Gastrocnemius medialis (tissue), 4 donors: ENCODE results near the gene COBLL1. TPM values are rescaled to one million over a fixed set of nuclear protein-coding genes. Genes with fewer than 3 reads are reported as not detected.

Experiments used
- ATAC-seq, 2 donors: fragments of 150-250 bp; one replicate each; pipeline ENCODE4 v1.9.1; 2016
- DNase-seq, 2 donors: peaks; one replicate each; pipeline ENCODE4 v3.0.0-alpha.2; 2019
- H3K27ac ChIP-seq, 4 donors: fragments of 200-600 bp; sonication (generic); 1 replicate in 1 of 4; 2 replicates in 3 of 4; pipeline ENCODE4 v1.5.1; 2016 to 2018; ENCODE audit warnings: mild to moderate bottlenecking in 2 of 4, moderate library complexity in 1 of 4
- H3K27me3 ChIP-seq, 3 donors: fragments of 200-600 bp; sonication (generic) in 2 of 3; 1 replicate in 1 of 3; 2 replicates in 2 of 3; pipeline versions ENCODE4 v1.5.1 to v1.6.0; 2016 to 2019; ENCODE audit warnings: mild to moderate bottlenecking in 1 of 3, moderate library complexity in 1 of 3
- H3K36me3 ChIP-seq, 2 donors: fragments of 200-600 bp; sonication (generic) in 1 of 2; one replicate each; pipeline ENCODE4 v1.5.1; 2017 to 2018
- H3K4me1 ChIP-seq, 2 donors: fragments of 200-600 bp; sonication (generic) in 1 of 2; one replicate each; pipeline ENCODE4 v1.5.1; 2016 to 2017; ENCODE audit warnings: mild to moderate bottlenecking in 2 of 2
- H3K4me3 ChIP-seq, 4 donors: fragments of 200-600 bp; sonication (generic) in 3 of 4; 1 replicate in 1 of 4; 2 replicates in 3 of 4; pipeline ENCODE4 v1.5.1; 2016 to 2019; ENCODE audit warnings: mild to moderate bottlenecking in 2 of 4
- H3K9me3 ChIP-seq, 3 donors: fragments of 200-600 bp; sonication (generic) in 2 of 3; 1 replicate in 1 of 3; 2 replicates in 2 of 3; pipeline ENCODE4 v1.5.1; 2016 to 2019
- CTCF ChIP-seq, 5 experiments: fragments of 450-650 bp in 3 of 5; fragments of 200-600 bp in 2 of 5; sonication (generic) in 2 of 5; IDR thresholded peaks in 4 of 5; conservative IDR thresholded peaks in 1 of 5; 1 replicate in 4 of 5; 2 replicates in 1 of 5; pipeline ENCODE4 v1.5.1; 2016 to 2019; ENCODE audit warnings: antibody characterized with exemption in 5 of 5, mild to moderate bottlenecking in 3 of 5, moderate library complexity in 3 of 5
- POLR2A ChIP-seq, 2 donors: fragments of 450-650 bp; IDR thresholded peaks; one replicate each; pipeline ENCODE4 v1.6.1; 2017; ENCODE audit warnings: antibody characterized with exemption in 2 of 2, mild to moderate bottlenecking in 2 of 2, moderate library complexity in 2 of 2
- in situ Hi-C, 4 donors: fragments of 200-750 bp; cut with MboI; loops; one replicate each; pipeline versions ENCODE4 v1.15.0 to v1.8.0; 2017; ENCODE audit warnings: low sequenced_read_pairs in 4 of 4
- intact Hi-C: fragments of 100-400 bp; cut with DNase I; formaldehyde crosslinking; loops from one replicate; pipeline ENCODE4 v1.15.1; 2023; ENCODE audit warnings: low total_unique reads
- total RNA-seq, 4 donors: library from RNA; depleted of rRNA; stranded (reverse); fragments of >200 nt; gene quantifications; one replicate each; pipeline versions ENCODE4 v1.1.0 to v1.2.3, GENCODE V29; 2016

COBLL1 gene
- total RNA-seq, 4 donors from 2014 or later = 1.9 to 9.6 (median 4.0) TPM

DNA sequence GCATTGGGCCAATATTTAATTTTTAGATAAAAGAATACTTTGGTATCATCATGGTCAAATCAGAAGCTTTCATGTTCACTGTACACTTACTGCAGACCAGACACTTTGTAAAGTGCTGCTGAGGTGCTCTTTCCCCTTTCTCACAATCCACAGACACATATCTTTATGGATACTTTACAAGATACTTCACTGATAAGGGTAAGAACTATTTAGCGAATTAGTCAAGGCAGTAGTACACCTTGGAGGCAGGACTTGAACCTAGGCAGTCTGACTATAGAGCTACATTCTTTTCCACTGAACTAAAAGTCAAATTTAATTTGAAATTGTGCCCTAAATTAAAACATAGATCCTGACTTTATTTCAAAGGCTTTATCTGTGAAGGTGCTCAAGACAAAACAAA, 60.2 kb downstream of the COBLL1 start:
- intact Hi-C loops = no loop called here
- TF ChIP-seq POLR2A (IDR thresholded peaks at IDR 0.05) (no peak), CTCF (IDR thresholded peaks at IDR 0.05 in 4 of 5, conservative IDR thresholded peaks at IDR 0.05 in 1 of 5) (no peak)
- Histone ChIP-seq H3K27me3 (no peaks in the 10 kb centered on the region), H3K36me3 (no peaks in the 10 kb centered on the region), H3K27ac (peak overlapping the region in 1 of 4 donors; percentile 4), H3K4me1 (no peaks in the 10 kb centered on the region), H3K4me3 (no peak overlapping the region), H3K9me3 (no peaks in the 10 kb centered on the region)
- in situ Hi-C loops = no loop called here
- ATAC-seq (no peak), DNase-seq (no peak)

- Histone ChIP-seq H3K27ac (peak overlapping the region in 3 of 4 donors; percentile 9 to 39 (median 11)), H3K27me3 (no peaks in the 10 kb centered on the region), H3K36me3 (no peaks in the 10 kb centered on the region), H3K4me3 (no peak overlapping the region), H3K9me3 (no peaks in the 10 kb centered on the region), H3K4me1 (no peaks in the 10 kb centered on the region)
- DNase-seq = no peak
- in situ Hi-C loops = no loop called here
- intact Hi-C loops = no loop called here
- no peak for ATAC-seq
- TF ChIP-seq POLR2A (IDR thresholded peaks at IDR 0.05) (no peak), CTCF (IDR thresholded peaks at IDR 0.05 in 4 of 5, conservative IDR thresholded peaks at IDR 0.05 in 1 of 5) (no peak)
Observed at GRCh38 chr2:164780611-164781178, 60.9 kb downstream of the COBLL1 start.

DNA sequence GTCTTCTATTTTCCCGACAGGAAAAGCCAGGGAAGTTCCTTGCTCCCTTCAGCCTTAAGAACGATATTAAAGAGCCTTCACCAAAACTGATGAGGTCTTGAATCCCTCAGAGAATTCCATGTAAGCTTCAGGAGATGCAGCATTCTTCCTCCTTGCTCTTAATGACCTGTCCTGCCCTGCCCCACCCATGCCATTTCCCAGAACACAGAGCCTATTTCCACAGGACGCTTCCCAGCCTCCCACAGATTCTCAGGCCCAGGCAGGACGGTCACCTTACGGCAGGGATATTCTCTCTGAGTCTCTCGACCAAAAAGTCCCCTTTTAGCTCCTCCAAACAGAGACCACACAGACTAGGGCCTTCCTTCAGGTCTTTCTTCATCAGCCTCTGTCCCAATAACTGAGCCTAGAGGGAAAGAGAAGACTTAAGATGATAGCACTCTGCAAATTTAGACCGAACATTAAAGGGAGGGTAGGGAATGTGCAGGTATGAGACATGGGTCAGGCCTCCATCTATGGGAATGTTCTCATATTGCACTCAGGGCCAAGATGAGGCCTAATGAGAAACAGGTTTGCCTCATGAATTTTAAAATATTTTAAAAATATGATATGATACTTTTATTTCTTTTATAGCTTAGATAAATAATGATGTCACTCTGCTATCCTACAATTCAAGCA, 62.1 kb downstream of the COBLL1 start:
- DNase-seq = no peak
- Histone ChIP-seq H3K9me3 (no peaks in the 10 kb centered on the region), H3K4me1 (no peaks in the 10 kb centered on the region), H3K36me3 (no peaks in the 10 kb centered on the region), H3K27ac (peak overlapping the region in 3 of 4 donors; percentile 1 to 44 (median 10)), H3K4me3 (no peak overlapping the region), H3K27me3 (no peaks in the 10 kb centered on the region)
- TF ChIP-seq CTCF (IDR thresholded peaks at IDR 0.05 in 4 of 5, conservative IDR thresholded peaks at IDR 0.05 in 1 of 5) (no peak), POLR2A (IDR thresholded peaks at IDR 0.05) (no peak)
- in situ Hi-C loops = no loop called here
- intact Hi-C loops = loop anchor here (5.0 kb wide), 1 partner anchor 63 kb away; the partner anchor contains the start of gene COBLL1
- no peak for ATAC-seq

- peak overlapping the region in 1 of 4 donors; percentile 1 for H3K27ac ChIP-seq
- H3K36me3 ChIP-seq = no peaks in the 10 kb centered on the region
- H3K9me3 ChIP-seq = no peaks in the 10 kb centered on the region
- no peaks in the 10 kb centered on the region for H3K27me3 ChIP-seq
- no peak for DNase-seq
- ATAC-seq = no peak
- no peaks in the 10 kb centered on the region for H3K4me1 ChIP-seq
- in situ Hi-C loops = no loop called here
- no peak for TF ChIP-seq CTCF (IDR thresholded peaks at IDR 0.05 in 4 of 5, conservative IDR thresholded peaks at IDR 0.05 in 1 of 5)
- no peak for TF ChIP-seq POLR2A (IDR thresholded peaks at IDR 0.05)
- intact Hi-C loops = loop anchor here (5.0 kb wide), 1 partner anchor 64 kb away; the partner anchor contains the start of gene COBLL1
- no peak overlapping the region for H3K4me3 ChIP-seq
Observed at GRCh38 chr2:164778723-164779122, 62.9 kb downstream of the COBLL1 start.
